ENCODE data around the gene OPN3.

DNA sequence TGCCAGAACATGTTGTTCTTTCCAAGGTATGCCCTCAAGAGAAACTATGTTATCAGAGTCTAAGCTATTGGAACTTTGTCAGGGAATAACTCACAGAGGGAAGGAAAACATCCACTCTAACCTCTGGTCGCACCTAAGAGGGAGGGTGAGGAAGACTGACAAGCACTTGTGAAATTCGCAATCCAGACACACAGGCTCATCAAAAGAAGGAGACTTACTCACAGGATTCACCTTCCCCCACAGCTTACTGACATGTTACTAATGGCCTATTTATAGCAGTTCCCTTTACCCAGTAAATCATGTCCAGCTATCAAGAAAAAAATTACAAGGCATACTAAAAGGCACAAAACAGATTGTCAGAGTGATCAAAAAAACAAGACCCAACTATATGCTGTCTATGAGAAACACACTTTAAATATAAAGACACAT, 48.8 kb upstream of the OPN3 start:
- TF ChIP-seq POLR2AphosphoS5 (IDR thresholded peaks at IDR 0.05) (no peak), POLR2A (IDR thresholded peaks at IDR 0.05; ENCODE audit: low read depth) (no peak), EP300 (IDR thresholded peaks at IDR 0.05) (no peak)
- TF ChIP-seq, protein P1, sequence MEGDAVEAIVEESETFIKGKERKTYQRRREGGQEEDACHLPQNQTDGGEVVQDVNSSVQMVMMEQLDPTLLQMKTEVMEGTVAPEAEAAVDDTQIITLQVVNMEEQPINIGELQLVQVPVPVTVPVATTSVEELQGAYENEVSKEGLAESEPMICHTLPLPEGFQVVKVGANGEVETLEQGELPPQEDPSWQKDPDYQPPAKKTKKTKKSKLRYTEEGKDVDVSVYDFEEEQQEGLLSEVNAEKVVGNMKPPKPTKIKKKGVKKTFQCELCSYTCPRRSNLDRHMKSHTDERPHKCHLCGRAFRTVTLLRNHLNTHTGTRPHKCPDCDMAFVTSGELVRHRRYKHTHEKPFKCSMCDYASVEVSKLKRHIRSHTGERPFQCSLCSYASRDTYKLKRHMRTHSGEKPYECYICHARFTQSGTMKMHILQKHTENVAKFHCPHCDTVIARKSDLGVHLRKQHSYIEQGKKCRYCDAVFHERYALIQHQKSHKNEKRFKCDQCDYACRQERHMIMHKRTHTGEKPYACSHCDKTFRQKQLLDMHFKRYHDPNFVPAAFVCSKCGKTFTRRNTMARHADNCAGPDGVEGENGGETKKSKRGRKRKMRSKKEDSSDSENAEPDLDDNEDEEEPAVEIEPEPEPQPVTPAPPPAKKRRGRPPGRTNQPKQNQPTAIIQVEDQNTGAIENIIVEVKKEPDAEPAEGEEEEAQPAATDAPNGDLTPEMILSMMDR (IDR thresholded peaks at IDR 0.05): no peak
